ENCODE data around the gene MMP11.

The MMP11 gene

DNA sequence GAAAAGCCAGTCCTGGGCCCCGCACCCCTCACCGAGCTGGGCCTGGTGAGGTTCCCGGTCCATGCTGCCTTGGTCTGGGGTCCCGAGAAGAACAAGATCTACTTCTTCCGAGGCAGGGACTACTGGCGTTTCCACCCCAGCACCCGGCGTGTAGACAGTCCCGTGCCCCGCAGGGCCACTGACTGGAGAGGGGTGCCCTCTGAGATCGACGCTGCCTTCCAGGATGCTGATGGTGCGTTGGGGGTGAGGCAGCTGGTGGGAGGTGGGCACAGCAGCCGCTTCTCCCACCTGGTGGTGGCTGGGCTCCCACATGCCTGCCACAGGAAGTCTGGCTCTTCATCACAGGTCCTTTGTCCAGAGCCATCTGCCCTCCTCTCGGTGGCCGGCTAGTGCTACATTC is 9.6 kb downstream of the MMP11 start:
- DNase-seq = no peak

DNA sequence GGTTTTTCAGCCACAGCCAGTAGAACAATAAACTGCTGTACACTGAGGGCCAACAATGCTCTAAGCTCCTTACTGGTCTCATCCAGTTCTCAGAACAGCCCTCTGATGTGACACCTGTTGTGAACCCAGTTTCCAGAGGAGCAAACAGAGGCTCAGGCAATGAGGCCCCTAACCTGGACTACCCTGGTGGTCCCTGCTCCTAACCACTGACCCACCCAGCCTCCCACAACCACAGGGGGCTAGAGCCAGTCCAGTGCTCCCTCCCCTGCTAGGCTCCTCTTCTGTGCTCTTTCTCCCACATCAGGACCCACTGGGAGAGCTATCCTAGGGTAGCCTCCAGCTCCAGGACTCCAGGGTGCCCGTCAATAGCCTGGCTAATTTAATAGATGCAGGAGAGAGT is 10.1 kb downstream of the MMP11 start:
- DNase-seq = no peak

- DNase-seq = no peak
Observed at GRCh38 chr22:23783265-23784150, 10.9 kb downstream of the MMP11 start.

- no peak for DNase-seq
Observed at GRCh38 chr22:23784215-23784732, 11.6 kb downstream of the MMP11 start.

- DNase-seq = no peak
Observed at GRCh38 chr22:23786261-23786710, 13.6 kb downstream of the MMP11 start.

GRCh38 chr22:23786752-23787599 is 14.3 kb downstream of the MMP11 start, which contains the start of gene SMARCB1:
SMARCB1 (plus strand) TSS chr22:23786966; CDS start chr22:23787170, 204 bp downstream.
- peak; percentile 91 for DNase-seq

GRCh38 chr22:23787600-23787896 is 14.9 kb downstream of the MMP11 start:
- no peak for DNase-seq

- DNase-seq = no peak
Observed at GRCh38 chr22:23787910-23788309, 15.3 kb downstream of the MMP11 start.

- DNase-seq = no peak
Observed at GRCh38 chr22:23789121-23789520, 16.5 kb downstream of the MMP11 start.

DNA sequence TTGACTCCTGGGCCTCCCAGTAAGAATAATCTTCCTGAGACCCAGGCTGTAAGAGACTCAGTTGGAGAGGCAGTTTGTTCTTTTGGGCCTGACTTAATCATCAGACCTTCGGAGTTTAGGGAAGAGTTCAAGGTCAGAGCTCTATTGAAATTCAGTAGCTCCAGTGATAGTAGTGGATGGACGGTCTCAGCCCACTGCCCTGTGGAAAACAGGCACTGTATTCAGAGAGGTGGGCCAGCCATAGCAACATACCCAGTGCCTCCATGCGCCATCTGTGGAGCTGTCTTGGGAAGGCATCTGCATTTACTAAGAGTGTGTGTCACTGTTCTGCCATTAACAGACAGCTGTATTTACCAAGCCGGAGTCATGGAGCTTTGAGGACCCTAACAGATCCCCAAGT is 17.0 kb downstream of the MMP11 start:
- DNase-seq = no peak

GRCh38 chr22:23790819-23791737 is 18.4 kb downstream of the MMP11 start:
- DNase-seq = no peak

GRCh38 chr22:23791738-23792645 is 19.3 kb downstream of the MMP11 start:
- no peak for DNase-seq

DNA sequence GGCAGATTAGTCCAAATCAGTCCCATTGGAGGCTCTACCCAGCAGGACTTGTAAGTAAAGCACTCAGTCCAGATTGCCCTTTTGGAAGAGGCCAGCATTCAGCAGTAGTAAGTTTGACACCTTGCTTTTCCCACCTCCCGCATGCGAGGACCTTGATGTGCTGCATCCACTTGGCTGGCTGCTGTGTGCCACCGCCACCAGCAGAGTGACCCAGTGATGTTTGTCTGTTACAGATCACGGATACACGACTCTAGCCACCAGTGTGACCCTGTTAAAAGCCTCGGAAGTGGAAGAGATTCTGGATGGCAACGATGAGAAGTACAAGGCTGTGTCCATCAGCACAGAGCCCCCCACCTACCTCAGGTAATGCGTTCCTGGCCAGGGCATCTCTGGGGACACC is 20.7 kb downstream of the MMP11 start:
- DNase-seq = no peak

- no peak for DNase-seq
Observed at GRCh38 chr22:23796461-23796860, 23.8 kb downstream of the MMP11 start.

DNA sequence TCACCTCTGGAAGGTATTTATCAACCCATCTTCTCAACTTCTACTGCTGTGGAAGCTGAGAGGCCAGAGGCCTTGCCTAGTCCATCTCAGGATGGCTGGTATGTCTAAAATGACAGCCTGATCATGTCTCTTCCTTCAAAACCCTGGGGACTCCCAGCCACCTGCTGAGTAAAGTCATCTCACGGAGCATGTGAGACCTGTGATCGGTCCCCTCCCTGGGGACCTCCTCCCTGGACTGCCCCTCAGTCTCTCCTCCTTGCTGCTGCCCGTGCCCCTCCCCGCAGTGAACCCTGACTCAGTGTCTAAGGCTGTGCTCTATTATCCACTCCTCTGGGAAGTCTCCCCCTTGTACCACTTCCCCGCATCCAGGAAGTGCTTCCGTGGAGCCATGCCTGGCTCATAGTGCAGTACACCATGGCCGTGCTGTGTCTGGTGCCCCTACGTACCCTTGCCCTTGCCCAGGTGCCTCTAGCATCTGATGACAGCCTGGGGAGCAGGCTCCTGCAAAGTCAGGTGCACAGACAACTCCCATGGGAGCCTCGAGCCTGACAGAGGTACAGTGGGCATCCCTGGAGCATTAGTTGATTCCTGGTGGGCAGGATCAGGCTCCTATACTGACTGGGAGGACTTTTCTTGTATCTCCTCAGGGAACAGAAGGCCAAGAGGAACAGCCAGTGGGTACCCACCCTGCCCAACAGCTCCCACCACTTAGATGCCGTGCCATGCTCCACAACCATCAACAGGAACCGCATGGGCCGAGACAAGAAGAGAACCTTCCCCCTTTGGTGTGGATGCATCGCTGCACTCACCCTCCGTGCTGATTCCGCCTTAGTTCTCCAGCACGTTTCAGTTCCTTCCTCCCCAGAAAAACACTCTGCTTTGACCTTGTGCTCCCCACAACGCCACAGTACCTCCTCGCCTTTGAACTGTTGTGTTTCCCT is 27.9 kb downstream of the MMP11 start:
- DNase-seq = no peak

DNA sequence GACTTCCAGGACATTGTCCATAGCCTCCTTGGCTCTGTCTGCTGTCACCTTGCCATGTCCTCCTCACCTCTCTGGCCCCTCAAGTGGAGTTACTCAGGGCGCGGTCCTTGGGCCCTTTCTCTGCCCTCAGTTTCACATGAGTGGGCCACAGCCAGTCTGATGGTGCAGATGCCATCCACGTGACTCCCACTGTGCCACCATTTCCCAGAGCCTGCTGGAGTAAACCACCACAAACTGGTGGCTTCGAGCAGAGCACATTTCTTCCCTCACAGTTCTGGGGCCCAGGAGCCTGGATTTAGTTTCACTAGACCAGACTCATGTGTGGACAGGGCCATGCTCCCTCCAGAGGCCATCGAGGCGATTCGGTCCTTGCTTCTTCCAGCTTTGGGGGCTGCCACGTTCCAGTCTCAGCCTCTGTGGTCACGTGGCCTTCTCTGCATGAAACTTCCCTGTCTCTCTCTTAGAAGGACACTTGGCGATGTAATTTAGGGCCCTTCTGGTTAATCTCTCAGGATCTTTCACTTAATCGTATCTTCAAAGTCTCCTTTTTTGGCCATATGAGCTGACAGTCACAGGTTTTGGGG is 28.7 kb downstream of the MMP11 start:
- DNase-seq = no peak

DNA sequence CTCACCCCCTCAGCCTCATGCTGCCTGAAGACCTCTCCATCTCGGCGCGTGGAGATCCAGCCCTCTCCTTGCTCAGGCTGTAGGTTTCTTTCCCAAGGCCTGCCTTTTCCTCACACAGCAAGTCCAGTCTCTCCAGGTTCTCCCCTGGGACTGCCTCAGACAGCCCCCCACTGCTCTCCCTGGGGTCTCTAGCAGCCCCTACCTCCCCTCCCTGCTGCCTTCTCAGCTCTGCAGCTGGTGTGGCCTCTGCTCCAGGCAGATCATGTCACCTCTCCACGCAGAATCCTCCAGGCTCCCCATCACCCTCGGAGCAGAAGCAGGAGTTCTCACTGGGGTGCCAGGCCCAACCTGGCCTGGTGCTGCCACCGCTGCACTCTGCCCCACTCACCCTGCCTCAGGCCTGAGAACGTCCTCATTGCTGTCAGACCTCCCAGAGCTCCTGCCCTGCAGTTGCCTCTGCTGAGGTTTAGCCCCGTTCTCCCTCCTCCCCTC is 29.3 kb downstream of the MMP11 start:
- DNase-seq = no peak

DNA sequence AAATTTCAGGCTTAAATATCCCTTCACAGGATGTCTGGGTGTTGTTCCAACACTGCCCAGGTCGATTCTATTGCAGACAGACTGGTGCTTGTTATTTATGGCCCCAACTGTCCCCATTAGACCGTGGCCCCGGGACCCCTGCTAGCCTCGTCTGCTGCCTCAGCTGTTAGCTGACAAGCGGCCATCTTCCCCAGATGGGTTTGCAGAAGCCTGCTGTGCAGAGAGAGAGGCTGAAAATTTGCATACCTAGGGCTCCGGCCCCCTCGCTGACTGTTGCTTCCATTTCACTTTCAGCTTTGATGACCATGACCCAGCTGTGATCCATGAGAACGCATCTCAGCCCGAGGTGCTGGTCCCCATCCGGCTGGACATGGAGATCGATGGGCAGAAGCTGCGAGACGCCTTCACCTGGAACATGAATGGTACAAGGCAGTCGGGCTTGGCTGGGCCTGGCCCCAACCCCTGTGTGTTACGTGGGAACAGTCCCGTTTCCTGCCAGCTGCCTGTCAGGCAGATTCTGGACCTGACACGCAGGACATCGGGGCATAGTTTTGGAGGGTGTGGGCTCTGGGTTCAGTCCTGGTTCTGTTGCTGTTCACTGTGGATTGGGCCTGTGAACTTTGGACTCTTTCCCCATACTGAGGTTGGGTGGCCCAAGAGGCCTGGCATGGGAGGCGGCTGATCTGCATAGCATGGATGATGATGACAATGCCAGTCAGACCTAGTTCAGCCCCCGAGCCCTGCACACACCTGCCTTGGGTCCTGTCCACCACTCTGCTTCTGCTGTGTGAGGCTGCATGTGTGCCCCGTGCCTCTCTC is 30.6 kb downstream of the MMP11 start:
- DNase-seq = no peak

GRCh38 chr22:23804781-23805291 is 32.2 kb downstream of the MMP11 start:
- no peak for DNase-seq
